WTC11 (cell line): Measurements from ENCODE around the gene TP53INP2. TPM values are rescaled to one million over a fixed set of nuclear protein-coding genes. Genes with fewer than 3 reads are reported as not detected.

Experiments used
- ATAC-seq: fragments of 200-7000 bp; cut with Tn5 transposase; 2 replicates; pipeline ENCODE4 v1.10.0; 2021; ENCODE audit warnings: mild to moderate bottlenecking, moderate library complexity
- CTCF ChIA-PET: fragments of 300-600 bp; sonication (Branson Sonifier 250); formaldehyde crosslinking; loops from one replicate; lab custom pipeline; 2021; ENCODE audit warnings: antibody characterized with exemption; lab: Charles Lee
- POLR2A ChIA-PET: fragments of 350-600 bp; sonication (Branson Sonifier 250); formaldehyde crosslinking; loops from one replicate; lab custom pipeline; 2021; ENCODE audit warnings: antibody characterized with exemption; lab: Charles Lee
- DNase-seq: peaks from one replicate; pipeline ENCODE4 v3.0.0; 2021; ENCODE audit warnings: low spot score
- H3K27ac Mint-ChIP-seq: 2 replicates; pipeline ENCODE4 v1.8.0; 2021; ENCODE audit warnings: mixed read lengths
- H3K27me3 Mint-ChIP-seq: 2 replicates; pipeline ENCODE4 v1.8.0; 2021; ENCODE audit warnings: low read depth, mild to moderate bottlenecking, moderate library complexity, mixed read lengths
- H3K36me3 Mint-ChIP-seq: 2 replicates; pipeline ENCODE4 v1.8.0; 2021; ENCODE audit warnings: mixed read lengths
- H3K4me1 Mint-ChIP-seq: 2 replicates; pipeline ENCODE4 v1.8.0; 2022; ENCODE audit warnings: mixed read lengths
- H3K4me3 Mint-ChIP-seq: 2 replicates; pipeline ENCODE4 v1.8.0; 2021; ENCODE audit warnings: mild to moderate bottlenecking, moderate library complexity, mixed read lengths
- H3K9me3 Mint-ChIP-seq: 2 replicates; pipeline ENCODE4 v1.8.0; 2021; ENCODE audit warnings: mixed read lengths
- ARID4B ChIP-seq: sonication (generic); formaldehyde crosslinking; IDR thresholded peaks from 2 replicates; pipeline ENCODE4 v1.8.0; 2023; ENCODE audit warnings: missing genetic modification reagents, mild to moderate bottlenecking, borderline replicate concordance
- ATF1 ChIP-seq: sonication (generic); formaldehyde crosslinking; IDR thresholded peaks from 2 replicates; pipeline ENCODE4 v1.8.1; 2023; ENCODE audit warnings: mild to moderate bottlenecking, moderate library complexity, missing genetic modification reagents
- CREB1 ChIP-seq: sonication (generic); formaldehyde crosslinking; IDR thresholded peaks from 2 replicates; pipeline ENCODE4 v1.8.0; 2023; ENCODE audit warnings: mild to moderate bottlenecking, missing genetic modification reagents
- E2F5 ChIP-seq: sonication (generic); formaldehyde crosslinking; IDR thresholded peaks from 2 replicates; pipeline ENCODE4 v1.8.1; 2022; ENCODE audit warnings: mild to moderate bottlenecking, moderate library complexity, missing genetic modification reagents
- ETV6 ChIP-seq: sonication (generic); formaldehyde crosslinking; IDR thresholded peaks from 2 replicates; pipeline ENCODE4 v1.8.1; 2022; ENCODE audit warnings: mild to moderate bottlenecking, missing genetic modification reagents
- FOXK1 ChIP-seq: sonication (generic); formaldehyde crosslinking; IDR thresholded peaks from 2 replicates; pipeline ENCODE4 v1.8.0; 2022; ENCODE audit warnings: mild to moderate bottlenecking, moderate library complexity, missing genetic modification reagents
- FOXP1 ChIP-seq: sonication (generic); formaldehyde crosslinking; IDR thresholded peaks from 2 replicates; pipeline ENCODE4 v1.8.0; 2022; ENCODE audit warnings: missing genetic modification reagents, mild to moderate bottlenecking, moderate library complexity, borderline replicate concordance
- FOXP4 ChIP-seq: sonication (generic); formaldehyde crosslinking; IDR thresholded peaks from 2 replicates; pipeline ENCODE4 v1.8.0; 2022; ENCODE audit warnings: mild to moderate bottlenecking, missing genetic modification reagents
- HMGXB4 ChIP-seq: sonication (generic); formaldehyde crosslinking; IDR thresholded peaks from 2 replicates; pipeline ENCODE4 v1.8.1; 2023; ENCODE audit warnings: mild to moderate bottlenecking, moderate library complexity, missing genetic modification reagents
- JUN ChIP-seq: sonication (generic); formaldehyde crosslinking; IDR thresholded peaks from 2 replicates; pipeline ENCODE4 v1.8.0; 2023; ENCODE audit warnings: mild to moderate bottlenecking, missing genetic modification reagents
- MAX ChIP-seq: sonication (generic); formaldehyde crosslinking; IDR thresholded peaks from 2 replicates; pipeline ENCODE4 v1.8.0; 2022; ENCODE audit warnings: mild to moderate bottlenecking, missing genetic modification reagents
- MXD4 ChIP-seq: fragments of 250-450 bp; sonication (Bioruptor Pico); IDR thresholded peaks from 2 replicates; pipeline ENCODE4 v1.8.0; 2021; ENCODE audit warnings: mild to moderate bottlenecking, moderate library complexity, borderline replicate concordance
- NR3C1 ChIP-seq: sonication (generic); formaldehyde crosslinking; conservative IDR thresholded peaks from 2 replicates; pipeline ENCODE4 v1.8.1; 2023; ENCODE audit warnings: low read depth, mild to moderate bottlenecking, missing genetic modification reagents
- OVOL2 ChIP-seq: fragments of 250-450 bp; sonication (Bioruptor Pico); IDR thresholded peaks from 2 replicates; pipeline ENCODE4 v1.9.0; 2021; ENCODE audit warnings: mild to moderate bottlenecking, borderline replicate concordance
- SP1 ChIP-seq: sonication (generic); formaldehyde crosslinking; conservative IDR thresholded peaks from 2 replicates; pipeline ENCODE4 v1.8.1; 2022; ENCODE audit warnings: missing genetic modification reagents
- TEAD4 ChIP-seq: sonication (generic); formaldehyde crosslinking; IDR thresholded peaks from 2 replicates; pipeline ENCODE4 v1.8.0; 2022; ENCODE audit warnings: mild to moderate bottlenecking, missing genetic modification reagents
- ZBTB21 ChIP-seq: sonication (generic); formaldehyde crosslinking; IDR thresholded peaks from 2 replicates; pipeline ENCODE4 v1.8.1; 2023; ENCODE audit warnings: mild to moderate bottlenecking, missing genetic modification reagents, borderline replicate concordance
- ZBTB43 ChIP-seq: sonication (generic); formaldehyde crosslinking; IDR thresholded peaks from 2 replicates; pipeline ENCODE4 v1.8.1; 2023; ENCODE audit warnings: mild to moderate bottlenecking, missing genetic modification reagents
- ZNF121 ChIP-seq: sonication (generic); formaldehyde crosslinking; IDR thresholded peaks from 2 replicates; pipeline ENCODE4 v1.8.0; 2023; ENCODE audit warnings: missing genetic modification reagents
- ZNF219 ChIP-seq: sonication (generic); formaldehyde crosslinking; IDR thresholded peaks from 2 replicates; pipeline ENCODE4 v1.8.0; 2023; ENCODE audit warnings: missing genetic modification reagents, mild to moderate bottlenecking, borderline replicate concordance
- ZNF232 ChIP-seq: sonication (generic); formaldehyde crosslinking; IDR thresholded peaks from 2 replicates; pipeline ENCODE4 v1.8.0; 2022; ENCODE audit warnings: mild to moderate bottlenecking, missing genetic modification reagents
- ZNF423 ChIP-seq: fragments of 250-450 bp; sonication (Bioruptor Pico); IDR thresholded peaks from 2 replicates; pipeline ENCODE4 v2.1.2; 2022; ENCODE audit warnings: mild to moderate bottlenecking, moderate library complexity
- ZSCAN18 ChIP-seq: fragments of 250-450 bp; sonication (Bioruptor Pico); IDR thresholded peaks from 2 replicates; pipeline ENCODE4 v2.1.2; 2022; ENCODE audit warnings: mild to moderate bottlenecking, moderate library complexity
- total RNA-seq: library from RNA; stranded (reverse); gene quantifications from 3 replicates; pipeline ENCODE4 v1.2.3, GENCODE V29; 2021

TP53INP2 gene
- total RNA-seq, 1 experiment from 2014 or later = 4.3 TPM

- TF ChIP-seq HMGXB4 (peak; percentile 48), ARID4B (peak; percentile 64; the same call in 1 of the 2 replicates), SP1 (peak; percentile 56; the same call in 1 of the 2 replicates)
These were observed 5.1 kb downstream of the TP53INP2 start (continued) for GRCh38 chr20:34709044-34709830.

GRCh38 chr20:34709831-34710567 lies 5.9 kb downstream of the TP53INP2 start:
- Mint-ChIP-seq H3K36me3 (no peaks in the 10 kb centered on the region), H3K4me1 (peaks cover 16% of the 10 kb centered on the region), H3K27me3 (peaks cover 46% of the 10 kb centered on the region), H3K4me3 (peak overlapping the region; percentile 77), H3K9me3 (no peaks in the 10 kb centered on the region), H3K27ac (no peak overlapping the region)
- ChIA-PET CTCF (interaction anchor here (0.6 to 7.0 kb wide), 12 partner anchors 17 to 519 kb away, joined by 3 to 50 read pairs (median 4); no protein-coding TSS in a partner anchor), POLR2A (no interaction called here)
- DNase-seq (peak; percentile 59), ATAC-seq (peak; percentile 52)
- TF ChIP-seq ZNF232 (CRISPR knock-in tag) (no peak), TEAD4 (CRISPR knock-in tag) (no peak), E2F5 (CRISPR knock-in tag) (0 out of 2 replicates have a peak, but pooled peaks have one; percentile 8), FOXK1 (CRISPR knock-in tag) (0 out of 2 replicates have a peak, but pooled peaks have one; percentile 7), FOXP4 (CRISPR knock-in tag) (no peak), CREB1 (CRISPR knock-in tag) (no peak), ZNF121 (CRISPR knock-in tag) (no peak), OVOL2 (CRISPR knock-in tag) (no peak), JUN (CRISPR knock-in tag) (no peak), SP1 (no peak; the same call in 1 of the 2 replicates), ZNF423 (CRISPR knock-in tag) (no peak), FOXP1 (CRISPR knock-in tag) (peak; percentile 24; the same call in 1 of the 2 replicates), ZBTB21 (CRISPR knock-in tag) (no peak), ZSCAN18 (CRISPR knock-in tag) (no peak), ETV6 (CRISPR knock-in tag) (no peak), ZBTB43 (CRISPR knock-in tag) (no peak), ZNF219 (CRISPR knock-in tag) (no peak), MXD4 (CRISPR knock-in tag) (no peak), MAX (CRISPR knock-in tag) (no peak), ATF1 (CRISPR knock-in tag) (no peak), NR3C1 (CRISPR knock-in tag) (no peak)
